GM19193 (cell line): Measurements from ENCODE around the gene ZBTB20.

Experiments
- POLR2A ChIP-seq: IDR thresholded peaks from 4 replicates; pipeline ENCODE4 v1.6.1; 2011; ENCODE audit not compliant: insufficient read depth, insufficient read length; ENCODE audit errors: extremely low read depth

The ZBTB20 gene

DNA sequence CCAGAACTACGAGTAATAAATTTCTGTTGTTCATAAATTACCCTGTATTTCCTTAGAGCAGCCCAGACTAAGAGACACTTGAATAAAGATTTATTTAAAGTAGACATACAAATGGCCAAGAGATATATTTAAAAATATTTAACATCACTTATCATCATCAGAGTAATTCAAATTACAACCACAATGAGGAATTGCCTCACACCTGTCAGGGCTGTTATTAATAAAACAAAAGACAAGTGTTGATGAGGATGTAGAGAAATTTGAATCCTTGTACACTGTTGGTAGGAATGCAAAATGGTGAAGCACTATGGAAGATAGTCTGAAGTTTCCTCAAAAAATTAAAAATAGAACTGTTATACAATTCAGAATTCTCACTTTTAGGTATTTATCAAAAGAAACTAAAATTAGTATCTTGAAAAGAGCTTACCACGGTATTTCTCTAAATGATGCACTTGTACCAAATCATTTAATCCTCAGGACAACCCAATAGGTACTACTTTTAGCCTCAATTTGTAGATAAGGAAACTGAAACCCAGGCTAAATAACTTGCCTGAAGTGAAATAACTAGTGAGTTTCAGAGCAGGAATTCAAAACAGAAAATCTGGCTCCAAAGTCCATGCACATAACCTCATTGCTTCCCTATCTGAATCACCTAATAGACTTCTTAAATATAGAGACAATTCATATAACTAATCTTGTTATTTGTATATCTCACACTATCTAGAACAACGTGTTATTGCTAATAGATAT, 69.4 kb downstream of the ZBTB20 start:
- no peak for TF ChIP-seq POLR2A

DNA sequence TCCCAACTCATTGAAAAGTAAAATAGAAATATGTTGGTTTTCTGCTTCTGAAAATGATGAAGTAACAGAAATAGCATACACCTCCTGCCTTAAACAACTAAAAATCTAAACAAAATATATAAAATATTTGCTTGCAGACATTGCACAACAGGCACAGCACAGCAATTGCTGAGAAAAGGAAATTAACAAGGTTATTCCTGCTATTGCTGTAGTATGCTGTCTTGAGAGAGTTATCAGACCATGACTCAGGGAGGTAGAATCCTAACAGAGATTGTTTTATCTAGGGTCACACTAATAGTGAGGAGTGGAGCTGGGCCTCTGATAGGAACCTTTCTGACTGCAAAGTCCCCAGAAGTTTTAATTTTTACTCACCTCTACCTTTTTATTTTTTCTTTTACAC, 72.6 kb downstream of the ZBTB20 start:
- no peak for TF ChIP-seq POLR2A

DNA sequence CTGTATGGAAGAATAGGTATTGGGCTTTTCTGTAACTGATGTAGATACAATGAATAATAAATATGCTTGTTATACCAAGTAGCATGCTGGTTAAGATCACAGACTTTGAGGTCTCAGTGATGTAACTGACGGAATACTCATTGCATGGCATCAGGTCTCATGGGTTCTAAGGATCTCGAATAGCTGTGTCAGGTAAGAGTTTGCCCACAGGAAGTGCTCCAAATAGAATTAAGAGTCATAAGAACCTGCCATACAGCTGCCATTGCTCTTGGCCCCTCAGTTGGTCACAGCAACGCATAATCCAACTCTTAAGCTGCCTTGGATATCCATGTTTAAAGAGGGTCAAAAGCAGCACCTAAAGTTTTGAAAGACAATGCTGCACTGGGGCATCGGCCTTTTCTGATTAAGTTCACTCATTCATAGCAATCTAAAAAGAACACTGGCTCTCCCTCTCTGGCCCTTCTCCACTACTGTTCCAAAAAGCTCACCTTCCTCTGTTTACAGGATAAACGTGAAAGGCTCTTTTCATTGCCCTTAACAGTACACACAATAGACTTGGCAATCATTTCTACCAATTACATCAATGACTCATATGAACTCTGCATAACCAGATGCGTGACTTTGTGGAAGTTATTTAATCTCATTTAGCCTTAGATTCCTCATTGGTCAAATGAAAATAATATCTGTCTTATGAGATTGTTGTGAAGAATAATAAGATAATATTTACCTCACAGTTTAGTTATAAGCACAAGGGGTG, 74.6 kb downstream of the ZBTB20 start:
- no peak for TF ChIP-seq POLR2A

- no peak for TF ChIP-seq POLR2A
Measured at GRCh38 chr3:115071601-115072000, 75.5 kb downstream of the ZBTB20 start.

- TF ChIP-seq POLR2A: no peak
Measured at GRCh38 chr3:115071166-115071565, 75.9 kb downstream of the ZBTB20 start.

- TF ChIP-seq POLR2A: no peak
Measured at GRCh38 chr3:115068799-115069198, 78.3 kb downstream of the ZBTB20 start.

DNA sequence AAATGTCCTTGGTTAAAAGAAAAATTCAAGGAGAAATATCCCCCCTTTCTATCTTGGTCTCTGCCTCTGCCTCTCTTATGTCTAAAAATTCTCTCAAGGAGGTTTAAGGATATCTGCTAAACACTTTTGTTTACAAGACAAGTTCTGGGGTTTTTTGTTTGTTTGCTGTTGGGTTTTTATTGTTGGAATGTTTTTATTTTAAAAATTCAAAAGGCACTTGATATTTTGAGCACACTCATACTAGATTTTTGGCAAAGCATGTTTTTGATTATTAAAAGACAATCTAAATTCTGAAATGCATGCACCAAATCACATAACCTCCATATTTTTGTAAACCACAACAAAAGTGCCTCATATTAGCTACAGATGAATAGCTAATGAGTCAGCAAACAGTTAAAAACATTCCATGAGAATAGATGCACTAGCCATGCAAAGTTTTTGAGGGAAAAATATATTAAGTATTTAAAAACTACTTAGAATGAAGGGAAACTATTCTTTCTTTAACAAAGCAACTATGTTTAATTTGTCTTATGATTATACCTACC, 84.6 kb downstream of the ZBTB20 start:
- TF ChIP-seq POLR2A: no peak

DNA sequence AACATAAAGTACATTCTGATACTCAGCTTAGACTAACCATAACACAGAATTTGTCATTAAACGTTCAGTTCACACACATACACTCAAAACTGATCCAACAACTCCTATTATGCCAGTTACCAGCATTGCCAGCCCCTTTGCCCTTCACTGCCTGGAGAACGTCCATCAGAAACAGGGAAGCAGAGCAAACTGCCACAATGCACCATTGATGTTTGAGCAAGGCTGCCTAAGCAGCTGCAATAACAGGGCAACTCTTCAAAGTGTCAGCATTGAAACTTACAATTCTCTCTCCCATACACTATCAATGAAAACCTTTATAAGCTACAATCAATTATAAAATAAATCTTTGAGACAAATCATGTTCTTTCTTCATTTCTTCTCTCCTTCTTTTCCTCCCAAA, 85.1 kb downstream of the ZBTB20 start:
- TF ChIP-seq POLR2A: no peak

DNA sequence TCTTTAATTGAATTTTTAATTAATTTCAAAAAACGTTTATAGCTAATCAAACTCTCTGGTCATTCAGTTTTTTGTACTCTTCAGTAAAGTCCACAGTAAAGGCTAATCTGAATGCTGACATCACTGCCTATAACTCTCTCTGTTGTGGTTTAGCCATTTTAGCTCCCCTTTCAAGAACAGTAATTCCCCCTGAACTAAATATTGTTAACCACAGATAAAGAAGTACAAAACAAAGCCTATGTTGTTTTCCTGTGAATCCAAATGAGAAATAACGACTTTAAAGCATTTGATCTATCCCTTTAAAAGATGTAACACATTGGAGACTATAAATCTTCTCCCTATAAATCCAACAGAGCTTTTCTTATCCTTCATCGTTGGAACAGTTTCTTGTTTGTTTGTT, 94.2 kb downstream of the ZBTB20 start:
- TF ChIP-seq POLR2A: no peak

DNA sequence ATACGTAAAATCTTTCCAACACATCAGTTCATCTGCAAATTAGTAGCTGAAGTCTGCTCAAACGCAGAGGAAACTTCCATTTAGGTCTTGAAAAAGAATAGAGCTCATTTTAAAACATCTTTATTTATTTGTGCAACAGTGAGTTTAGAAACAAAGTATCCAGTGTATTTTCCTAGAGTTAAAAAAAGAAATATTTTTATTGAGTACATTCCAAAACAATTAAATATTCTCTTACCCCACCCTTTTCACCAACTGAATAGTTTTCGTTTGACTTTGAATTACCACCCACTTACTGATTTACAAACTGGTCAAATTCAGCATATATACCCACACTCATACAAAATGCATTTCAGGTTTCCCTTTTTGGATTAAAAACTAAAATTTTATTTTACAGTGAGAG, 104.7 kb downstream of the ZBTB20 start:
- TF ChIP-seq POLR2A: no peak

DNA sequence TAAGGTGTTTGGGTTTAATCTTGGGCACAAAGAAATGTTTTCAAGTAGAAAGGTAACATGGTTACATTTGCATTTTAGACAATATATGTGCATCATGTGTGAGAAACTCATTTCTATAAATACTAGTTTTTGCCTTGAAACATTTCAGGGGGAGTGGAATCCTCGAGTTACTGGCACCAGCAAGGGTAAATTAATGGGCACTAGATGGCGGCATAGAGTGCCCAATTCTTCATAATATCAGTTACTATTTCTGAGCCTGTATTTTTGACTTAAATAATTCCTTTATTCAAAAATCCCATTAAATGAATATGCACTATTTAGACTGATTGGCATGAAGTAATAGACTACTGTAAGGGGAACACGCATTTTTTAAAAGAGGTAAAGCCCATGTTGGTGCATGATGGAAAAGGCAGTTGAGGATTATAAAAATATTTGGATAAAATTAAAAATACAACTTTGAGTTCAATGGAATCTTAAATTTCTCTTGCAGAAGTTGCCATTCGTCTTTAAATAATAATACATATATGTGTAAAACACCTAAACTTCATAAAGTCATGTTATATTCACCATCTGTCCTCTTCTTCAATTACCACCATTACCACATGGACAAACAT, 106.3 kb downstream of the ZBTB20 start:
- no peak for TF ChIP-seq POLR2A

GRCh38 chr3:115040246-115040645, 106.8 kb downstream of the ZBTB20 start:
- TF ChIP-seq POLR2A: no peak

DNA sequence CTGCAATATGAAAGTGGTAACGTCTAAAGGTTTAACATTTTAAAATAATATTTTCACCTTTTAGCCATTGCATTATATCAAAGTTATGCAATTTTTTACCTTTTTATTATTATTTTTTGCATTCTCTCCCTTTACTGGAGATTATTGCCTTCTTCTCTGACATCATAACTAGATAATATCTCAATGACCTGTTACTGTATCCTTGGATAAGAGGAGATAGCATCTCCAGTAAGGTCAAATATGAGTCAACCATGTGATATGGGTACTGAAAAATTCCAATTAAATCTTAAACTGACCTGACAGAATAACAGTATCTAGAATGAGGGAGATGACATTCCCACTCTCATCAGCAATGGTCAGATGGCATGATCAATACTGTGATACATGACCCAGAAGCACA, 108.3 kb downstream of the ZBTB20 start:
- no peak for TF ChIP-seq POLR2A

DNA sequence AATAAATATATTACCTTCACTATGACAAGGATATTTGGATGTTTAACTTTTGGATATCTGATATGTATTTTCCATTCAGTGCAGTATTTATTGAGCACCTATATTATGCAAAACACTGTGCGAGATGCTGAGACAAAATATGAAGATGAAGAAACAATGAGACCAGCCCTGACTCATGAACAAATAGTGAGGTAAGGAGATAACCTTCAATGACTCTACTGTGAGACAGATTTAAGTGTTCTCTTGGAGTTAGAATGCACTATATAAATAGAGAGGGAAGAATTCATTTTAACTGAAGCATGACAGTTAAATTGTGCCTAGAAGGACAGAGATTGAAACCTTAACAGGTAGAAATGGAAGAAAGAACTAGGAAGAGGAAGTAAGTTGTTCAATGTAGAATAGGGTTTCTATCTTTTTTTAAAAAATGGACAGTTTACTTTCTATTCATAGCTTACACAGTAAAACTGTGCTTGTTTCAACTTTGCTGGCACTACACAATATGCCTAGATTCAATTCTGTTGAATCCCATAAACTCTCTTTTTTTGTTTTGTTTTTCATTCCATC, 124.2 kb downstream of the ZBTB20 start:
- no peak for TF ChIP-seq POLR2A

GRCh38 chr3:115022199-115022598, 124.9 kb downstream of the ZBTB20 start:
- no peak for TF ChIP-seq POLR2A

DNA sequence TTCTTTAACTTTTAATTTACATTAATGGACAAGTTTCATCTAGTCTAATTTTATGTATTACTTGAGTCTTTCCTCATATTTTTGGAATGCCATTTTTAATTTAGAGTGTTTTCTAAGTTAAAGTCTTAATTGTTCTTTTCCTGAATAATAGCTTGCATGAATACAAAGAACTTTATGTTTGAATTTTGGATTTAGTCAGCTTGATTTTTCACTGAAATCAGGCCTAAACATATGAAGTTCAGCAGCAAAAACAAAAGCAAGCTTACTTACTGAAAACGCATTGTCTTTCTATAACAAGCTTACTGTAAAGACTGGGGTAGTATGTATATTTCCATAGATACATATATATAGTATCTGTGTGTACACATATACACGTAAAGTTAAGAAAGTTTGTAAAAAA, 126.0 kb downstream of the ZBTB20 start:
- no peak for TF ChIP-seq POLR2A

GRCh38 chr3:115019900-115020299, 127.2 kb downstream of the ZBTB20 start:
- no peak for TF ChIP-seq POLR2A
